Measurements from ENCODE around the gene PTPN20. TPM values are rescaled to one million over a fixed set of nuclear protein-coding genes. Genes with fewer than 3 reads are reported as not detected.

Gene PTPN20
- total RNA-seq, 1 donor from 2014 or later, result 5.3 TPM

- DNase-seq, result no peak
Measured at GRCh38 chr10:47022311-47023131, 111.3 kb downstream of the PTPN20 start.

DNA sequence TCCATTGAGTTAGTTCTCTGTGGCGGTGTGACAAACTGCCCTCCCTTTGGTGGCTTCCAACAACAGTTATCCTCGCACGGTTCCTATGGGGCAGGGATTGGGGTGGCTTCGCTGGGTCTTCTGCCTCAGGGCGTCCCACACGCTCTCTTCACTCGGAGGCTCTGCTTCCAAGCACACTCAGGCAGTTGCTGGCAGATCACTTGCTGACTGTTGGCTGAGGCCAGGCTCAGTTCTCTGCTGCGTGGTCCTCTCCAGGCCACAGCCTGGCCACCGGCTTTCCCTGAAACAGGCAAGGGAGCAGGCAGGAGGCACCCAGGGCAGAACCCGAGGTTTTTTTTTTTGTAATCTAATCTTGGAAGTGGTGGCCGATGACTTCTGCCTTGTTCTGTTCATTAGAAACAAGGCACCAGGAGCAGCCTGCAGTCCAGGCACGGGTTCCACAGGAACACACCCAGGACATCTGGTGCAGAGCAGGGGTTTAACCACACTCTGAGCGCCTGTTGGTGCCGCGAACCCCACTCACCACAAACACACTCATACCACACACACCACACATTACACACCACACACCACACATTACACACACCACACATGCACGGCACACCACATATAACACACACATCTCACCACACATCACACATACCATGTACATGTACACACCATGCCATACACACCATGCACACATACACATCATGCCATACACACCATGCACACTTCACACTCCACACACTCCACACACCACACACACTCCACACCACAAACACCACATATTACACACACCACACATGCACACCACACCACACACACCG lies 112.2 kb downstream of the PTPN20 start:
- DNase-seq, result no peak

DNA sequence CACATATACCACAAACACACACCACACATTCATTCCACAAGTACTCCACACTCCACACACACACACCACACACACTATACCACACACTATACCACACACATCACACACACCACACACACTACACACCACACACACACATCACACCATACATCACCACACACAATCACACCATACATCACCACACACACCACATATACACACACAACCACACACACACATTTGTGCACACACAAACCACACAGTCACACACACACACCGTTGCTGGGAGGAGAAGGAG lies 112.8 kb downstream of the PTPN20 start:
- DNase-seq, result no peak

DNA sequence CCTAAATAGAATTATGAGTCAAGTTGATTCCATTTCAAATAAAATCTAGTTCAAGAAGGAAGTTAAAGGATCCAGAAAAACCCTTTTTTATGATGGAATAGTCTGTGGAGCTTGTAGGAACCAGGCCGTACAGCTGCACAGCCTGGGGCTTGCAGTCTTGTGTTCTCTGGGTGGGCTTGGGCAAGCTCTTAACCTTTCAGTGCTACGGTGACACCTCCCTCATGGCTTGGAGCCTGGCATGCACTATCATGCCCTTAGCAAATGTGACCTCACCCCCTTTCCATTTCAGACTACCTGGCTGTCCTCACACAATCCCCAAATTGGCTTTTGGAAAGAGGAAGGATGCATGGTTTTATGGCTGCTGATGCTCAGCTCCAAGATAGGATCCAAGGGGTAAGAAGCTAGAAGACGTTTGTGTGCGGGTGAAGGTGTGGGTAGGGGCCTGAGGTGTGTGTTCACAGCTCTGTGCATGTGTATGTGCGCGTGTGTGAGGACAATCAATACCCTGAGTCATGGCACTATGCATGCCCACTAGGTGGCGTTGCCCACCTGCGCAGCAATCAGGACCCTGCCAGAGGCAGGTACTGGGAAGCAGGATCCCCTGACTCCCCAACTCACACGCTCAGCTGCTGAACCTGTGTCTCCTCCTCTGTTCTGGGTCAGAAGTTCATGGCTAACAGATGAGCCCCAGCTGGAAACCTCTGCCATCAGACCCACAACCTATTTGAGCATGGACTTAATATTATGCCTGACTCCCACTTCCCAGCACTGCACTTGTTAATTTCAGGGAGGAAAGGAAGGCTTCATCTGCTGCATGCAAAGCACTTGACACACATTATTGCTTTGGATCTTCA lies 113.4 kb downstream of the PTPN20 start:
- DNase-seq, result peak; percentile 73

GRCh38 chr10:47025253-47025539 lies 114.0 kb downstream of the PTPN20 start:
- DNase-seq, result no peak

- no peak for DNase-seq
Measured at GRCh38 chr10:47025540-47026300, 114.5 kb downstream of the PTPN20 start.

DNA sequence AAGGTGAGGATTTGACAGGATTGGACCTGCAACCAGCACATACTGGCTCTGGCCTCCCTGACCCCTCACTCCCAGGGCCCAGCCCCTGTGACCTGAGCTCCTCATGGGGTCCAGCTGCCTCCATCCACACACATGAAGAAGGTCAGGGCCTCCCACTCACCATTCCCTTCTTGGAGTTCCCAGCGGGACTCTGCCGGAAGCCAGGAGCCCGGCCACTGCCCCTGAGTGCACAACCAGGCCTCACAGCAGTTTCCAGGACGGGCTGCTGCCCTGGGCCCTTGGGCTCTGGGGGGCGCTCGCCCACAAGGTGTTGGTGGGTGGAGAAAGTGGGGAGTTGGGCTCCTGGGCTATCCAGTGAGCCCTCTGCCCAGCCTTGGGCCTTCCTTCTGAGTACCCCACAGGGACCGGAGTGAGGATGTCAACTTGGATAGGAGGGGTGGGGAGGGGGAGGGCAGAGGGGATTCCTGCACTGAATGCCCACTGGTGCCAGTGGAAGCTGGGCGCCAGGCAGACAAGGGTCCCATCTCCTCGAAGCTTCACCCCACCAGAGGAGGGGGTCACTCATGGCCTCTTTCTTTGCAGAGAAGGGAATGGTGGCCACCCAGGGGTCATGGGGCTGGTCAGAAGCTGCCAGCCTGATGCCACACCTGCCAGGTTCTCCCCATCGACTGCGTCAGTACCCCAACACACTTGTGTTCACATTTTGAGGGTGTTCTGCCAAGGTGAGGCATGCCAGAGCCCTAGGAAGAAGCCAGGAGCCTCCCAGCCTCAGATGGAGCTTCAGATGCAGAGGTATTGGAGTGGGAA lies 115.3 kb downstream of the PTPN20 start:
- DNase-seq, result no peak

- no peak for DNase-seq
Measured at GRCh38 chr10:47027108-47027783, 116.0 kb downstream of the PTPN20 start.

DNA sequence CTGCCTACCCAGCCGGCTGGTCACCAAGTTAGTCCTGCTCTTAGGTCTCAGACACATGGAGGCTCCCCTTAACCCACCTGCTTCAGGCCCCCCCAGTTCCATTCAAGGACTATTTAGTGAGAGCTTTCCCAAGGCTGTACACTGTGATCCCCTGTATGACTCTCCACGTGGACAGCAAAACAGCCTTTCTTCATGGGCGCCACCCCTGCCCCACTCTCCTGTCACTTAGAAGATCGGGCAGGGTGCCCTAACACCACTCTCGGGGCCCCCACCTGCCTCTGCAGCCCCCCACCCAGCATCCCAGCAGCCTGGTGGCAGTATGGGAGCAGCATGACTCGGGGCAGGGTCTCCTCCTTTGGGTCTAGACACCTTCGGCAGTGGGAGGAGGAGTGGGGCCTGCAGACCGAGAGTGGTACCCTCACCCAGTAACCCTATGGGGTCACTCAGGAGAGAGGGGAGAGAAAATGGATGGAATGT lies 116.6 kb downstream of the PTPN20 start:
- DNase-seq, result no peak

GRCh38 chr10:47028466-47028865 lies 117.2 kb downstream of the PTPN20 start:
- DNase-seq, result no peak

DNA sequence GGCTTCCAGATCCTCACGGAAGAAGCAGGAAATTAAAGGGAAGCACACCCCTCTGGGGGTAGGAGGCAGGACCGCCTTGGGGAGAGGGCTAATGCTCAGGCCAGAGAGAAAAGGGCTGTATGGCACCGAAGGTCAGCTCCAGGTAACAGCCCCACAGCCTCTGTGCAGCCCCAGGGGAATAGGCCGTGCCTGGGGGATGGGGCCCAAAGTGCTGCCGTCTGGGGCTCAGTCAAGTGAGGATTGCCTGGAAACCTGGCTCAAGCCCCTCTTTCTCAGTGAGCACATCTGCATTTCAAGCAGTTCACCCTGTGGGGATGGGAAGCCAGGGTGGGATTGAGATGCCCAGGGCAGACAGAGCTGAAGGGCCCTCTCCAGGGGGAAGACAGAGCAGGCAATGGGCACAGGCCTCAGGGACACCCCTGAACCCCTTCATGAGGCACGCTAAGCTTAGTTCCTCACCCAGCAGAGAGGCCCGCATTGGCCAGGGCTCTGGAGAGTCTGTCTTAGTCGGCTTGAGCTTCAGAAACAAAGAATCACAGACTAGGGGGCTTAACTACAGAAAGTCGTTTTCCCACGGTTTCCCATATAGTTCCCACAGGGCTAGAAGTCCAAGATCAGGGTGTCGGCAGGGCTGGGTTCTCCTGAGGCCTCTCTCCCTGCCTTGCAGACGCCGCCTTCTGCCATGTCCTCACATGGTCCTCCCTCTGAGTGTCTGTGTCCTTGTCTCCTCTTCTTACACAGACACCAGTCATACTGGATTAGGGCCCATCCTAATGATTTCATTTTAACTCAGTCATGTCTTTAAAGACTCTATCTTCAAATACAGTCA lies 118.2 kb downstream of the PTPN20 start:
- DNase-seq, result no peak

DNA sequence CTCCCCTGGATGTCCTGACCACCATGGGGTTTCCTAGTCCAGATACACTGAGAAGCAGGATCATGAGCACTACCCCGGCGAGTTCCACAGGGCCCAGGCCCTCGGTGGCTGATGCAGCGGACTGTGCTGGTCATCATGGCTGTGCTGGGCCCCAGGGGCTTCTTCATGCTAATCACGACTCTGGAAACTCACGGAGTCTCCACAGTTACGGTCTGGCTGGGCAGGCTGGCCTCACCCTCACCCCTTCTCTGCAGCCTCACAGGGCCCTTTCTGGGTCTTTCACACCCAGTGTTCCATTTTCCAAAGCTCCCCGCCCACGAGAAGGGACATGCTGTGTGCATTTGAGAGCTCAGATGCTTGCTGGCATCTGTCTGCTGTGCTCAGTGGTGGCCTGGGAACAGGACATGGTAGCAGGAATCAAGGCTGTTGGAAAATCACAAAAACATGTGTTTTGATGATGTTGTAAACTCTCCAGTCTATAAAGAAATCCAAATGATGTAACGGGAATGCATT lies 119.0 kb downstream of the PTPN20 start:
- DNase-seq, result no peak

- DNase-seq, result no peak
Measured at GRCh38 chr10:47031211-47031900, 120.1 kb downstream of the PTPN20 start.

GRCh38 chr10:47031901-47032465 lies 120.8 kb downstream of the PTPN20 start:
- no peak for DNase-seq

DNA sequence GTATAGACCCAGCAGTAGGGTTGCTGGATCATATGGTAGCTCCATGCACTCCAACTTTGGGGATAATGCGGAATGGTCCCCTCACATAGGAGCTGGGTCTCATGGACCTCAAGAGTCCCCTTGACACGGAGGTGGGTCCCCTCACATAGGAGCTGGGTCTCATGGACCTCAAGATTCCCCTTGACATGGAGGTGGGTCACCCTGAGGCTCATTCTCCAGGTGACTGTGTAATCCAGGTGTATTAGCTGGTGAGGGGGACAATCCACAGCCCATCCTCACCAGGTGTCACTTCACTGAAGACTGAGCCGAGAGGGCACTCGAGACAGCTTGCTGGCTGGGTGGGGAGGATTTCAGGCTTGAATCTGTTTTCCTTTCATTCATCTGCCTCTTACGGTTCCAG lies 121.9 kb downstream of the PTPN20 start:
- no peak for DNase-seq

- DNase-seq, result no peak
Measured at GRCh38 chr10:47033541-47034270, 122.5 kb downstream of the PTPN20 start.

DNA sequence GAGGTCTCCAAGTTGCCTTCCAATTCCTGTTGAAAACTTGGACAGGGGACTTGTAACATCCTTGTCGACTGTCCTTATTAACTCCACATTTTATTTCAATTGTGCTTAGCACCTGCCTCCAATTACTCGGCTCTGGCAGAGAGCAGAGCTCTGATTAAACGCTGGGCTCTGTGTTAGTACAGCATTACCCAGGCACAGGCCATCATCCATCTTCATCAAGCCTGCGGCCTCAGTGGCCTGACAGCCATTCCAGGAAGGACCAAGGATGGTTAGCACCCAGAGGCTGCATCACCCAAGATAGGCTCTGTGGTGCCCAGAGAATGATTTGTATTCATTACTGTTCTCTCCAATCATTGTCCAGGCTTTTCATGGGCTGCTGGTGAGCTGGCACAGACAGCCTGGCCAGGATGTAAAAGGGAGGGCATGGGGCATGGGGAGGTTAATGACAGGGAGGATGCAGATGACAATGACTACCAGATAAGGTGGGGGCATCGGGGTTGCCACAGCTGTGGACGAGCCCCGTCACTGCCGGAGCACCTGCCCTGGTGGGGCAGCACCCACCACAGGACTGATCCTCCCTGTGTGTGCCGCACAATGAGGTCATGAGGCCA lies 123.3 kb downstream of the PTPN20 start:
- DNase-seq, result no peak

All from dermis blood vessel endothelial cell (primary cell).